GM18498 (cell line): ENCODE measurements around the gene KLHL1.
A peak's percentile ranks its signal among the peaks of the same experiment; 100 is the strongest.

Experiments used
- ATAC-seq: cut with Tn5 transposase; IDR thresholded peaks from one replicate; pipeline ENCODE4 v1.9.1; 2021; ENCODE audit warnings: mild to moderate bottlenecking, moderate library complexity; ENCODE audit not compliant: unreplicated experiment

The KLHL1 gene

DNA sequence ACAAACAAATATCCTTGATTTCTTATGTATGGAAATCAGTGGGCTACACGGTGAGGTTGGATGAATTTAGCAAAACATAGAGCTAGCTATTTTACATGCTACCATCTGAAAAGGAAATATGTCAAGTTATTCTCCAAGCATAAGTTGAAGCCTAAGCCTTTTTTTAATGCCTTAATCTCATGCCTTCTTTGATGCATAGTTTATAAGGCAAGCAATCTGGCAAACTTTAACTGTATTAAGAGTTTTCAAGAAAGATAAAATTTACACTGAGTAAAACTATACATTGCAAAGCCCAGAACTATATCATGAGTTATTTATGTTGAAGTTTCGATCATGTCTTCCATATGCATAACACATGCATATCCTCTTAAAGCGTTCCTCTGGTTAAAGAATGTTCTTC, 85.6 kb downstream of the KLHL1 start:
- ATAC-seq = no peak

- ATAC-seq = no peak
Observed at GRCh38 chr13:70016116-70016515, 92.1 kb downstream of the KLHL1 start.

DNA sequence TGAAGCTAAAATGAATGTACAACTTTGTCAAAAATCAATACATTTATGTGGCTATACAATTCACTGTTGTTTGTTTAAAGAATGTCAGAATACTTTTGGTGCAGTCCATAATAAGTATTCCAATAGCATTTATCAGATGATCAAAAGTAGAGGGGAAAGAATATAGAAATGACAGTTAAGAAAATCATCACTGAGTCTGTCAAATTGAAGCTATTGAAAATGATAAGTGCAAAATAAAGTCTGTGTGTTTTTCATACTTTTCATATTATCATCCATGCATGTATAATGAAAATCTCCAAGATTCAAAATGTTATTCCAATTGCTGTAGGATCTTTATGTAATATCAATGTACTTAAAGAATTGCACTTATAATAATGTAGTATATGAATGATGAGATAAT, 93.9 kb downstream of the KLHL1 start:
- no peak for ATAC-seq

GRCh38 chr13:69999875-70000274, 108.4 kb downstream of the KLHL1 start:
- no peak for ATAC-seq

GRCh38 chr13:69997061-69997460, 111.2 kb downstream of the KLHL1 start:
- ATAC-seq = no peak

DNA sequence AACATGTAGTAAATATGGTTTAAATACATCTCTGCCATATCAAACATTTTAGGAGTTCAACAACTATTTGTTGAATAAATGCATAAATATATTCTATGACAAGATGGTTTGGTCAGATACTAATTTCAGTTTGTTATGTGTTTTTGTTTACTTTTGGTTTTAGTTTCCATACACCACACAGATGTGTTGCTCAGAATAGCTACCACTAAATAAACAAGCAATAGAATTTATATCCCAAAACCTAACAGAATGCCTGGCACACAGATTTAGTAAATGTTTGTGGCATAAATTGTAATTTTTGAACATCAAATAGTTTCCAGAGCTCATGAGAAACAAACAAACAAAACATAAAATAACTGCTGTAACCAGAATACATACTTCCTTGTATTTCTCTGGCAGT, 127.5 kb downstream of the KLHL1 start:
- peak; percentile 57 for ATAC-seq

GRCh38 chr13:69975496-69975895, 132.8 kb downstream of the KLHL1 start:
- ATAC-seq = no peak

DNA sequence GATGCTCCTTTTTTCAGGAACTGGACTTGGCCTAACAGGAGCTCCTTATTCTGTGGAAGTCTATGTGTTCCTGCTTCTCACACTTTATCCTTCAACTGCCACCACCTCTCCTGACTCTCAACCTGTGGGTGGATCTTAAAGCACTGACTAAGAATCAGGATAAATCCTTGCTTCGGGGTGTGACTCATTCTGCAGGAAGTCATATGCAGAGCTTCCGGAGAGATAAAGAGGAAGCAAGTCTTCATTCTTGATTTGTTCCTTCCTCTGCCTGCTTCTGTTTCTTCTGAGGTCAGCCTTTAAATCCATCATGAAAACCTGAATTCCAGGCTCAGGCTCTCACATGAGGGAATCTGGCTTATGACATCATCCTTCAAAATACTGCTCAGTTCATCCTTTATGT, 137.7 kb downstream of the KLHL1 start:
- no peak for ATAC-seq

GRCh38 chr13:69959046-69959445, 149.2 kb downstream of the KLHL1 start:
- no peak for ATAC-seq

GRCh38 chr13:69956839-69957238, 151.4 kb downstream of the KLHL1 start:
- no peak for ATAC-seq

GRCh38 chr13:69956349-69956748, 151.9 kb downstream of the KLHL1 start:
- ATAC-seq = no peak

DNA sequence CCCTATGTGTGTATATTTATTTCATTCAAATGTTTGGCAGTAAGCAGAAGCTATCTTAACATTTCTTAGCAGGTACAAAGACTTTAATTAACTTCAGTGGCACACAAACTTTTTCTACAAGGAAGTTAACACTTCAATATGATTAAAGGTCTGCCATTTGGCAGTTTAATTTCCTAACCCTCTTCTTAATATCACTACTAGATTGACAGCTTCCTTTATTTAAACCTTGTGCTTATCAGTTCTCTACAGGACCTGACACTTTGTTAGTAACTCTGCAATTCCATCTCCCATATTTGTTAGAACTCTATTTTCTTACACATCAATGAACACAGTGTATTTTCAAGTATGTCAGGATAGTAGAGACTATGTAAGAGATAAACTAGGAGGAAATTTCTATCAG, 153.0 kb downstream of the KLHL1 start:
- ATAC-seq = no peak

- no peak for ATAC-seq
Observed at GRCh38 chr13:69951412-69951811, 156.8 kb downstream of the KLHL1 start.

DNA sequence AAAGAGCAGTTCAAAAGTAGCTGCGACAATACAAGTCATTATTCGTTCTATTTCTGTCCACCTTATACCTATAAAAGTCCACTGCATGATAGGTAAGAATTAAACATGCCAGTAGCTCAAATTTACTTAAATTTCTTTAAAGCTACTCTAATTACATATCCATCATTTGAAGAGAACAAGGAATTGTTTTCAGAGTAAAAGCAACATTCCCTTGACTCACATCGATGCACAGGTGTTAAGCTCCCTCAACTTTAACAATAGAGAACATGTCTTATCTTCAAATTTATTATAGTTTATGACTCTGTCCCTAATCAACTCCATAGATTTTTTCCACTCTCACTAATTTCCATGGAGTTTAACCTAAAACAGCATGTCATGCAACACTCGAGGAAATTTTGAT, 158.1 kb downstream of the KLHL1 start:
- no peak for ATAC-seq

GRCh38 chr13:69948016-69948415, 160.2 kb downstream of the KLHL1 start:
- peak; percentile 98 for ATAC-seq

GRCh38 chr13:69947582-69947981, 160.7 kb downstream of the KLHL1 start:
- ATAC-seq = peak; percentile 24

DNA sequence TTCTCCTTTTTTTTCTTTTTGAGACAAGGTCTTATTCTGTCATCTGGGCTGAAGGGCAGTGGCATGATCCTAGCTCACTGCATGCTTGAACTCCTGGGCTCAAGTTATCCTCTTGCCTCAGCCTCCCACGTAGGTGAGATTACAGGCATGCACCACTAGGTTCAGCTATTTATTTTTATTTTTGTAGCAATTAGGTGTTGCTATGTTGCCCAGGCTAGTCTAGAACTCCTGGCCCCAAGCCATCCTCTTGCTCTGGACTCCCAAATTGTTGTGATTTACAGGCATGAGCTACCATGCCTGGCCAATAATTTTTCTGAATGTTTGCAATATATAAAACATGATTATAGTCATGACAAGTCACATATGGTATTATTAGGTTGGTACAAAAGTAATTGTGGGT, 161.7 kb downstream of the KLHL1 start:
- no peak for ATAC-seq

DNA sequence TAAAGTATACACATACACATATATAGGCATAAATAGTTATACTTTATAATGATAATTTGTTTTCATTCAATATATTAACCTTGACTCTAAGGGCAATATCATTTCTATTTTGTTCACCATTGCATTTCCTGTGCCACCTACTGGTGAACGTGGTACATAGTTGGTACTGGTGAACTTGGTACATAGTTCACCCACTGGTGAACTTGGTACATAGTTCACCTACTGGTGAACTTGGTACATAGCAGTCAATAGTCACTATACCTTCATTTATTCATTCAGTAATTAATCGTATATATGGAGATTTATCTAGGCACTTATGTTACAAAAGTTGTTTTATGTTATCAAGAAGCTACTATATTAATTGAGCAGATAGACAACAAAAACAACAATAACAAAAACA, 173.2 kb downstream of the KLHL1 start:
- peak; percentile 98 for ATAC-seq

DNA sequence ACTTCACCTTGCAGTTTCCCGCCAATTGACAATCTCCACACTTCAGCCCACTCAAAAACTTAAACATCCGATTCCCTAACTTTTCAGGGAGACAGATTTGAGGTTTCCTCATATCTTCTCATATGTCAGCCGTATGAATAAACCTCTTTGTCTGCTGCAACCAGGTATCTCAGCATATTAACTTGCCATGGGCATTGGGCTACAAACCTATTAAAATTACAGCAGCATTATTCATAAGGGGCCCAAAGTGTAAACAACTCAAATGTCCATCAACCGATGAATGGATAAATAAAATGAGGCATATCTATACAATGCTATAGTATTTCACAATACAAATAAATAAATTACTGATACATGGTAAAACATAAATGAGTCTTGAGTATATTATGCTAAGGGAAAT, 180.0 kb downstream of the KLHL1 start:
- no peak for ATAC-seq

GRCh38 chr13:69921156-69921555, 187.1 kb downstream of the KLHL1 start:
- no peak for ATAC-seq

- ATAC-seq = no peak
Observed at GRCh38 chr13:69912630-69913029, 195.6 kb downstream of the KLHL1 start.

DNA sequence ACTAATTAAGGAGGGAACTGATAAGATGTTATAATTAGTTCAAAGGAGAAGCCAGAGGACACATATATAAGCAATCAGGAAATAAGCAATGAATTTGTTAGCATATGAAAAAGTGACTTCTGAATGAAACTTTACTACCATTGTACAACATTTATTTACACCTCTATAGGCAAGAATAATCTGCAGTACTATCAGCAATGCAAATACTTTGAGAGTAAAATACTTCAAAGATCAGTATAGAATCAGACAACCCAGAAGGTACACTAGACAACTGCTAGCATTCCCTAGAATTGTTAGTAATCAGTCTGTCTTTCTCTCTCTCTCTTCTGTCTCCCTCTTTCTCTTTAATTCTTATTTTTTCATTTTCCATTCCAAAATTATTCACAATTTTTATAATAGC, 197.5 kb downstream of the KLHL1 start:
- ATAC-seq = no peak

DNA sequence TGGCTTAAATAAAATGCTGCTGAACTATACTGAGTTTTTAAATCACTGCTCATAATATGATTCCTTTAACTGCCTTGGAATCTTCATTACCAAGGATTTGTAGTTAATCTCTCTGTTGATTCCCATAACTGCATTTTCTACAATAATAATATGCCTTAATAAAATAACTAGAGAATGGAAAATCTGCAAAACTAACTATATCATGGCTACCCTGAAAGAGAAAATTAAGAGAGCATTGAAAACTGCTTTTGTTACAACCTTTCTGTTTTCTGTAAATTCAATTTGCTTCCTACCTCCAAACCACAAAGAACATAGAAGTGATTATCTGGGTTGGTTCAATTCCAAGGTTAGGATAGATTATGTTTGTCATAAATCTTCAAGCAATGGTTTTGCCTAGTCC, 203.5 kb downstream of the KLHL1 start:
- no peak for ATAC-seq

DNA sequence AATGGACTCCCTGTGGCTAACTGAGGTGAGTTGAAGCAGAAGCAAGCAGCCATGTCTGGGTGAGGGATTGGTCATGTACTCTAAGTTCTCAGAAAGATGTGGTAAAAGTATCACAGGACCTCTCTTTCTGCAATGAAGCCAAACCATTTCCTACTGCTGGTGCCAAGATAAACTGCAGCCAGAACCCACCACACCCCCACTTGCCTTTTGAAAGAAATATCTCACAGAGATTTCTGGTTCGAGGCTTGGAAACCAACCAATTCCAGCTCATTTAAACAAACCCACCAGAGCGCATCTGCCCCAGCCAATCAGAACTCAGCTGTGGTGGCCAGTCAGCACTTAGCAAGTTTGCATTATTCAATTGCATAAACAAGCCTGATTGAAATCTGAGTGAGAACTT, 205.2 kb downstream of the KLHL1 start:
- ATAC-seq = no peak
